GM23248 (cell line): ENCODE measurements around the gene GALNT10. TPM values are rescaled to one million over a fixed set of nuclear protein-coding genes. Genes with fewer than 3 reads are reported as not detected.

Experiments used
- DNase-seq: peaks from one replicate; pipeline ENCODE4 v3.0.0-alpha.2; 2015
- H2AFZ ChIP-seq: fragments of 200-600 bp; sonication (generic); 2 replicates; pipeline ENCODE4 v1.6.1; 2016; ENCODE audit warnings: antibody characterized with exemption
- H3F3A ChIP-seq: fragments of 200-600 bp; sonication (generic); 2 replicates; pipeline ENCODE4 v1.6.1; 2016; ENCODE audit warnings: mild to moderate bottlenecking, antibody characterized with exemption, mixed run types; ENCODE audit not compliant: insufficient read depth
- H3K27ac ChIP-seq: fragments of 200-600 bp; sonication (generic); 2 replicates; pipeline ENCODE4 v1.5.1; 2016; ENCODE audit warnings: mild to moderate bottlenecking
- H3K27me3 ChIP-seq: fragments of 200-600 bp; sonication (generic); replicated peaks from 2 replicates; pipeline ENCODE4 v1.6.1; 2016; ENCODE audit warnings: mild to moderate bottlenecking; ENCODE audit not compliant: insufficient read depth
- H3K36me3 ChIP-seq: fragments of 200-600 bp; sonication (generic); 2 replicates; pipeline ENCODE4 v1.6.1; 2016; ENCODE audit warnings: low read depth, mild to moderate bottlenecking
- H3K4me1 ChIP-seq: fragments of 200-600 bp; sonication (generic); 2 replicates; pipeline ENCODE4 v1.6.1; 2016; ENCODE audit warnings: mild to moderate bottlenecking; ENCODE audit not compliant: insufficient read depth
- H3K4me2 ChIP-seq: fragments of 200-600 bp; sonication (generic); one replicate; pipeline ENCODE4 v1.6.1; 2016; ENCODE audit warnings: mild to moderate bottlenecking; ENCODE audit not compliant: unreplicated experiment
- H3K4me3 ChIP-seq: fragments of 200-600 bp; sonication (generic); 2 replicates; pipeline ENCODE4 v1.5.1; 2016; ENCODE audit warnings: mild to moderate bottlenecking
- H3K79me2 ChIP-seq: fragments of 200-600 bp; sonication (generic); 2 replicates; pipeline ENCODE4 v1.6.1; 2016; ENCODE audit warnings: mild to moderate bottlenecking; ENCODE audit not compliant: insufficient read depth
- H3K9ac ChIP-seq: fragments of 200-600 bp; sonication (generic); 2 replicates; pipeline ENCODE4 v1.6.1; 2016; ENCODE audit warnings: mild to moderate bottlenecking
- H3K9me2 ChIP-seq: fragments of 200-600 bp; sonication (generic); 2 replicates; pipeline ENCODE4 v1.6.1; 2016; ENCODE audit warnings: mixed run types, mild to moderate bottlenecking, moderate library complexity; ENCODE audit not compliant: insufficient read depth
- H3K9me3 ChIP-seq: fragments of 200-600 bp; sonication (generic); one replicate; pipeline ENCODE4 v1.6.1; 2017; ENCODE audit warnings: low read depth
- H4K20me1 ChIP-seq: fragments of 200-600 bp; sonication (generic); 2 replicates; pipeline ENCODE4 v1.6.0; 2016; ENCODE audit not compliant: insufficient read depth
- EZH2 ChIP-seq: fragments of 200-600 bp; sonication (generic); IDR thresholded peaks from 2 replicates; pipeline ENCODE4 v1.6.1; 2018; ENCODE audit warnings: antibody characterized with exemption, mild to moderate bottlenecking; ENCODE audit not compliant: insufficient read depth, poor library complexity, severe bottlenecking
- EZH2phosphoT487 ChIP-seq: fragments of 200-600 bp; sonication (generic); IDR thresholded peaks from 2 replicates; pipeline ENCODE4 v1.6.1; 2018; ENCODE audit warnings: antibody characterized with exemption, moderate library complexity, mild to moderate bottlenecking, low read depth; ENCODE audit not compliant: insufficient read depth
- WGBS, 2 experiments: methylation state at CpG; one replicate each; pipeline ENCODE4 v1.1.6; 2015 to 2017; ENCODE audit warnings: low lambda C conversion rate in 2 of 2, low coverage in 1 of 2; ENCODE audit errors: missing lambda C conversion rate in 2 of 2; 5-methylcytosine and 5-hydroxymethylcytosine counted together
- in situ Hi-C: fragments of 300-500 bp; cut with MboI; formaldehyde crosslinking; loops from 2 replicates; pipeline ENCODE4 v1.15.0; 2020
- polyA plus RNA-seq: library from polyadenylated mRNA; unstranded; fragments of >200 nt; fragmentation: Nextera tagmentation; extraction: Ambion mirVana; gene quantifications from 2 replicates; pipeline ENCODE4 v1.2.1, GENCODE V29; 2016
- total RNA-seq: library from RNA; depleted of rRNA; stranded (reverse); fragments of >200 nt; shearing (Covaris generic); gene quantifications from 2 replicates; pipeline ENCODE4 v1.2.3, GENCODE V29; 2014

GALNT10 gene
- total and polyA plus RNA-seq, 2 experiments from 2014 or later = 23.3 to 67.9 TPM

GRCh38 chr5:154435226-154435625, 244.7 kb downstream of the GALNT10 start:
- no peak overlapping the region for H3K4me3 ChIP-seq
- no peaks in the 10 kb centered on the region for H3K4me1 ChIP-seq
- H3K27me3 ChIP-seq = no peaks in the 10 kb centered on the region
- no peaks in the 10 kb centered on the region for H3K79me2 ChIP-seq
- no peaks in the 10 kb centered on the region for H3K9me3 ChIP-seq
- in situ Hi-C loops = no loop called here
- H3K27ac ChIP-seq = no peak overlapping the region
- no peaks in the 10 kb centered on the region for H3K9me2 ChIP-seq
- no peak for TF ChIP-seq EZH2phosphoT487
- no peak for TF ChIP-seq EZH2
- no peak overlapping the region for H2AFZ ChIP-seq
- H3F3A ChIP-seq = no peaks in the 10 kb centered on the region
- H3K36me3 ChIP-seq = peaks cover 10% of the 10 kb centered on the region; the same call in 1 of the 2 replicates
- no peak for DNase-seq
- no peak overlapping the region for H3K4me2 ChIP-seq
- WGBS, 2 experiments = 77 to 87% methylated on average over 3 of the region's 3 CpGs
- no peak overlapping the region for H3K9ac ChIP-seq
- H4K20me1 ChIP-seq = no peaks in the 10 kb centered on the region

GRCh38 chr5:154437281-154437965, 246.9 kb downstream of the GALNT10 start:
- DNase-seq = no peak
- no peak overlapping the region for H3K4me3 ChIP-seq
- H3K9ac ChIP-seq = no peak overlapping the region
- in situ Hi-C loops = no loop called here
- H2AFZ ChIP-seq = no peak overlapping the region
- H3K4me2 ChIP-seq = no peak overlapping the region
- H3K9me2 ChIP-seq = no peaks in the 10 kb centered on the region
- no peak overlapping the region for H3K27ac ChIP-seq
- peaks cover 10% of the 10 kb centered on the region; the same call in 1 of the 2 replicates for H3K36me3 ChIP-seq
- H3K9me3 ChIP-seq = no peaks in the 10 kb centered on the region
- 84 to 89% methylated on average over 5 of the region's 5 CpGs for WGBS, 2 experiments
- no peaks in the 10 kb centered on the region for H4K20me1 ChIP-seq
- H3F3A ChIP-seq = no peaks in the 10 kb centered on the region
- H3K79me2 ChIP-seq = no peaks in the 10 kb centered on the region
- no peak for TF ChIP-seq EZH2
- TF ChIP-seq EZH2phosphoT487 = no peak
- no peaks in the 10 kb centered on the region for H3K4me1 ChIP-seq
- H3K27me3 ChIP-seq = no peaks in the 10 kb centered on the region

- in situ Hi-C loops = no loop called here
- H3K27me3 ChIP-seq = no peaks in the 10 kb centered on the region
- H3K4me2 ChIP-seq = no peak overlapping the region
- WGBS, 2 experiments = 86 to 87% methylated on average over 5 of the region's 5 CpGs
- H3K79me2 ChIP-seq = peaks cover 18% of the 10 kb centered on the region
- H4K20me1 ChIP-seq = no peaks in the 10 kb centered on the region
- no peak for DNase-seq
- H3F3A ChIP-seq = no peaks in the 10 kb centered on the region
- H3K27ac ChIP-seq = no peak overlapping the region
- no peak overlapping the region for H3K4me3 ChIP-seq
- H2AFZ ChIP-seq = no peak overlapping the region
- no peak for TF ChIP-seq EZH2
- no peak for TF ChIP-seq EZH2phosphoT487
- H3K36me3 ChIP-seq = peaks cover 10% of the 10 kb centered on the region; the same call in 1 of the 2 replicates
- no peak overlapping the region for H3K9ac ChIP-seq
- H3K9me2 ChIP-seq = no peaks in the 10 kb centered on the region
- H3K4me1 ChIP-seq = 0 out of 2 replicates have a peak, but pooled peaks cover 6% of the 10 kb centered on the region
- H3K9me3 ChIP-seq = no peaks in the 10 kb centered on the region
Observed at GRCh38 chr5:154440540-154440939, 250.0 kb downstream of the GALNT10 start.

GRCh38 chr5:154442801-154443200, 252.3 kb downstream of the GALNT10 start:
- in situ Hi-C loops = no loop called here
- no peak for DNase-seq
- no peak for TF ChIP-seq EZH2phosphoT487
- TF ChIP-seq EZH2 = no peak
- Histone ChIP-seq H3K79me2 (peaks cover 30% of the 10 kb centered on the region), H3K27me3 (no peaks in the 10 kb centered on the region), H3K36me3 (peaks cover 4% of the 10 kb centered on the region; the same call in 1 of the 2 replicates), H4K20me1 (no peaks in the 10 kb centered on the region), H3K9me3 (no peaks in the 10 kb centered on the region), H2AFZ (no peak overlapping the region), H3K9me2 (no peaks in the 10 kb centered on the region), H3K4me2 (no peak overlapping the region), H3K9ac (no peak overlapping the region), H3F3A (peaks cover 8% of the 10 kb centered on the region), H3K27ac (no peak overlapping the region), H3K4me1 (peaks cover 11% of the 10 kb centered on the region), H3K4me3 (no peak overlapping the region)
- WGBS, 2 experiments = 85 to 93% methylated on average over 1 of the region's 1 CpG
